Suprapubic skin (tissue), 4 donors: Measurements from ENCODE around the gene RTTN. TPM values are rescaled to one million over a fixed set of nuclear protein-coding genes. Genes with fewer than 3 reads are reported as not detected.

Experiments used
- DNase-seq, 2 donors: peaks; one replicate each; pipeline ENCODE4 v3.0.0-alpha.2; 2019; ENCODE audit warnings: low spot score in 2 of 2
- H3K27ac ChIP-seq: fragments of 200-600 bp; sonication (generic); one replicate; pipeline ENCODE4 v1.5.1; 2019
- H3K27me3 ChIP-seq: fragments of 200-600 bp; sonication (generic); one replicate; pipeline ENCODE4 v1.5.1; 2019
- H3K36me3 ChIP-seq: fragments of 200-600 bp; sonication (generic); one replicate; pipeline ENCODE4 v1.5.1; 2019
- H3K4me1 ChIP-seq: fragments of 200-600 bp; sonication (generic); one replicate; pipeline ENCODE4 v1.5.1; 2019
- H3K4me3 ChIP-seq: fragments of 200-600 bp; sonication (generic); one replicate; pipeline ENCODE4 v1.5.1; 2019; ENCODE audit warnings: mild to moderate bottlenecking
- H3K9me3 ChIP-seq: fragments of 200-600 bp; sonication (generic); one replicate; pipeline ENCODE4 v1.5.1; 2019
- CTCF ChIP-seq, 2 donors: fragments of 200-600 bp in 1 of 2; fragments of 450-650 bp in 1 of 2; sonication (generic) in 1 of 2; IDR thresholded peaks; one replicate each; pipeline ENCODE4 v1.5.1; 2016 to 2019; ENCODE audit warnings: antibody characterized with exemption in 2 of 2, mild to moderate bottlenecking in 1 of 2, moderate library complexity in 1 of 2
- EP300 ChIP-seq: sonication (generic); formaldehyde crosslinking; IDR thresholded peaks from one replicate; pipeline ENCODE4 v1.6.1; 2017; ENCODE audit warnings: antibody characterized with exemption
- POLR2A ChIP-seq, 2 donors: fragments of 450-650 bp; IDR thresholded peaks; one replicate each; pipeline ENCODE4 v1.6.1; 2017; ENCODE audit warnings: antibody characterized with exemption in 2 of 2, mild to moderate bottlenecking in 2 of 2, moderate library complexity in 2 of 2
- POLR2AphosphoS5 ChIP-seq, 3 donors: sonication (generic); formaldehyde crosslinking; IDR thresholded peaks; one replicate each; pipeline ENCODE4 v1.6.1; 2017; ENCODE audit warnings: antibody characterized with exemption in 3 of 3
- WGBS: methylation state at CpG from one replicate; pipeline ENCODE4 v1.1.5; 2018; 5-methylcytosine and 5-hydroxymethylcytosine counted together
- total RNA-seq, 4 donors: library from RNA; depleted of rRNA; stranded (reverse); fragments of >200 nt; gene quantifications; one replicate each; pipeline ENCODE4 v1.1.0, GENCODE V29; 2016

RTTN gene
- total RNA-seq, 4 donors from 2014 or later, result 8.4 to 26.1 (median 12.5) TPM

GRCh38 chr18:70154591-70155194, 50.8 kb downstream of the RTTN start:
- Histone ChIP-seq H3K4me1 (no peaks in the 10 kb centered on the region), H3K9me3 (no peaks in the 10 kb centered on the region), H3K27me3 (no peaks in the 10 kb centered on the region), H3K36me3 (peaks cover 5% of the 10 kb centered on the region), H3K4me3 (no peak overlapping the region), H3K27ac (no peak overlapping the region)
- TF ChIP-seq POLR2AphosphoS5 (IDR thresholded peaks at IDR 0.05), result no peak
- no peak for TF ChIP-seq CTCF (IDR thresholded peaks at IDR 0.05)
- no peak for TF ChIP-seq POLR2A (IDR thresholded peaks at IDR 0.05)
- TF ChIP-seq EP300, result no peak
- no peak for DNase-seq
- WGBS, result 66% methylated on average over 4 of the region's 4 CpGs

GRCh38 chr18:70151614-70152013, 53.9 kb downstream of the RTTN start:
- no peaks in the 10 kb centered on the region for H3K4me1 ChIP-seq
- H3K36me3 ChIP-seq, result peaks cover 23% of the 10 kb centered on the region
- no peaks in the 10 kb centered on the region for H3K9me3 ChIP-seq
- 77% methylated on average over 3 of the region's 3 CpGs for WGBS
- no peak overlapping the region for H3K27ac ChIP-seq
- no peak for TF ChIP-seq POLR2A (IDR thresholded peaks at IDR 0.05)
- TF ChIP-seq POLR2AphosphoS5 (IDR thresholded peaks at IDR 0.05), result no peak
- no peak for TF ChIP-seq CTCF (IDR thresholded peaks at IDR 0.05)
- TF ChIP-seq EP300, result no peak
- H3K4me3 ChIP-seq, result no peak overlapping the region
- no peaks in the 10 kb centered on the region for H3K27me3 ChIP-seq
- no peak for DNase-seq

- 80% methylated on average over 5 of the region's 5 CpGs for WGBS
- Histone ChIP-seq H3K27me3 (no peaks in the 10 kb centered on the region), H3K9me3 (no peaks in the 10 kb centered on the region), H3K4me1 (no peaks in the 10 kb centered on the region), H3K36me3 (peaks cover 29% of the 10 kb centered on the region), H3K27ac (no peak overlapping the region), H3K4me3 (no peak overlapping the region)
- DNase-seq, result no peak
- no peak for TF ChIP-seq CTCF (IDR thresholded peaks at IDR 0.05)
- no peak for TF ChIP-seq POLR2A (IDR thresholded peaks at IDR 0.05)
- TF ChIP-seq POLR2AphosphoS5 (IDR thresholded peaks at IDR 0.05), result no peak
- no peak for TF ChIP-seq EP300
These were observed 55.7 kb downstream of the RTTN start for GRCh38 chr18:70149616-70150301.

GRCh38 chr18:70149156-70149555, 56.3 kb downstream of the RTTN start:
- no peak overlapping the region for H3K27ac ChIP-seq
- no peaks in the 10 kb centered on the region for H3K27me3 ChIP-seq
- DNase-seq, result no peak
- TF ChIP-seq CTCF (IDR thresholded peaks at IDR 0.05), result no peak
- no peak for TF ChIP-seq POLR2A (IDR thresholded peaks at IDR 0.05)
- no peak for TF ChIP-seq EP300
- no peak for TF ChIP-seq POLR2AphosphoS5 (IDR thresholded peaks at IDR 0.05)
- H3K4me3 ChIP-seq, result no peak overlapping the region
- H3K36me3 ChIP-seq, result peaks cover 29% of the 10 kb centered on the region
- H3K9me3 ChIP-seq, result no peaks in the 10 kb centered on the region
- no peaks in the 10 kb centered on the region for H3K4me1 ChIP-seq
- 100% methylated on average over 2 of the region's 2 CpGs for WGBS

GRCh38 chr18:70148039-70148938, 57.2 kb downstream of the RTTN start:
- H3K4me3 ChIP-seq, result no peak overlapping the region
- H3K9me3 ChIP-seq, result no peaks in the 10 kb centered on the region
- H3K27me3 ChIP-seq, result no peaks in the 10 kb centered on the region
- WGBS, result 75% methylated on average over 8 of the region's 8 CpGs
- H3K4me1 ChIP-seq, result no peaks in the 10 kb centered on the region
- peaks cover 33% of the 10 kb centered on the region for H3K36me3 ChIP-seq
- no peak overlapping the region for H3K27ac ChIP-seq
- DNase-seq, result no peak
- no peak for TF ChIP-seq CTCF (IDR thresholded peaks at IDR 0.05)
- TF ChIP-seq POLR2AphosphoS5 (IDR thresholded peaks at IDR 0.05), result no peak
- no peak for TF ChIP-seq POLR2A (IDR thresholded peaks at IDR 0.05)
- no peak for TF ChIP-seq EP300
